Mesenchymal stem cell (in vitro differentiated cells and primary cell): ENCODE data around the gene ULBP1.
"Not testable (repeated sequence)": the region's sequence is repeated elsewhere in the genome, so short reads cannot be mapped to it uniquely, and the experiment has no call there.

Source experiments
- DNase-seq: peaks from one replicate; pipeline ENCODE4 v3.0.0-alpha.2; 2013
- H2AFZ ChIP-seq: one replicate; pipeline ENCODE4 v1.6.1; 2013; ENCODE audit warnings: low read depth, mild to moderate bottlenecking, control low read depth, inconsistent platforms, low read length, moderate library complexity
- H2AK5ac ChIP-seq: 2 replicates; pipeline ENCODE4 v1.6.1; 2013; ENCODE audit warnings: low read length, moderate library complexity, mild to moderate bottlenecking, inconsistent platforms; ENCODE audit not compliant: severe bottlenecking
- H2BK120ac ChIP-seq: one replicate; pipeline ENCODE4 v1.6.1; 2013; ENCODE audit warnings: low read depth, mild to moderate bottlenecking, inconsistent platforms, low read length, moderate library complexity
- H2BK12ac ChIP-seq, 2 experiments: one replicate each; pipeline ENCODE4 v1.6.1; 2013; ENCODE audit warnings: inconsistent platforms in 2 of 2, low read length in 2 of 2, mild to moderate bottlenecking in 2 of 2, moderate library complexity in 2 of 2, control low read depth in 1 of 2
- H2BK15ac ChIP-seq: one replicate; pipeline ENCODE4 v1.6.1; 2013; ENCODE audit warnings: mild to moderate bottlenecking, low read depth, inconsistent platforms; ENCODE audit not compliant: poor library complexity, severe bottlenecking
- H2BK5ac ChIP-seq: 2 replicates; pipeline ENCODE4 v1.6.1; 2013; ENCODE audit warnings: low read depth, mild to moderate bottlenecking, low read length, control low read depth, inconsistent platforms; ENCODE audit not compliant: poor library complexity, severe bottlenecking
- H3K14ac ChIP-seq, 2 experiments: one replicate each; pipeline ENCODE4 v1.6.1; 2013; ENCODE audit warnings: inconsistent platforms in 2 of 2, low read length in 2 of 2, control low read depth in 1 of 2, mild to moderate bottlenecking in 1 of 2, moderate library complexity in 1 of 2
- H3K18ac ChIP-seq, 2 experiments: one replicate each; pipeline ENCODE4 v1.6.1; 2013; ENCODE audit warnings: inconsistent platforms in 2 of 2, low read length in 2 of 2, control low read depth in 1 of 2, low read depth in 1 of 2, mild to moderate bottlenecking in 1 of 2
- H3K23ac ChIP-seq, 2 experiments: one replicate each; pipeline ENCODE4 v1.6.1; 2013; ENCODE audit warnings: inconsistent platforms in 2 of 2, low read length in 2 of 2, mild to moderate bottlenecking in 2 of 2, moderate library complexity in 2 of 2, control low read depth in 1 of 2
- H3K27ac ChIP-seq: 2 replicates; pipeline ENCODE4 v1.5.1; 2013; ENCODE audit warnings: mild to moderate bottlenecking, moderate library complexity, low read length, control low read depth, inconsistent platforms; ENCODE audit not compliant: poor library complexity, severe bottlenecking
- H3K27me3 ChIP-seq, 2 experiments: 2 replicates each; pipeline versions ENCODE4 v1.6.1 to v1.7.0; 2013; ENCODE audit warnings: low read length in 2 of 2, mild to moderate bottlenecking in 2 of 2, moderate library complexity in 2 of 2, control low read depth in 1 of 2, inconsistent platforms in 1 of 2; ENCODE audit not compliant: control insufficient read depth in 1 of 2, insufficient read depth in 1 of 2
- H3K36me3 ChIP-seq, 2 experiments: 2 replicates each; pipeline versions ENCODE4 v1.6.1 to v1.7.0; 2013; ENCODE audit warnings: low read length in 2 of 2, control low read depth in 1 of 2, inconsistent platforms in 1 of 2, low read depth in 1 of 2, mild to moderate bottlenecking in 1 of 2; ENCODE audit not compliant: insufficient read depth in 2 of 2, control insufficient read depth in 1 of 2
- H3K4ac ChIP-seq, 2 experiments: one replicate each; pipeline ENCODE4 v1.6.1; 2013; ENCODE audit warnings: inconsistent platforms in 2 of 2, low read length in 2 of 2, mild to moderate bottlenecking in 2 of 2, moderate library complexity in 2 of 2, control low read depth in 1 of 2, low read depth in 1 of 2
- H3K4me1 ChIP-seq: 2 replicates; pipeline ENCODE4 v1.6.1; 2013; ENCODE audit warnings: low read depth, low read length, control low read depth; ENCODE audit not compliant: control insufficient read depth, insufficient read depth
- H3K4me2 ChIP-seq: 2 replicates; pipeline ENCODE4 v1.6.1; 2013; ENCODE audit warnings: low read length, mild to moderate bottlenecking, inconsistent platforms; ENCODE audit not compliant: poor library complexity, severe bottlenecking
- H3K4me3 ChIP-seq, 2 experiments: 2 replicates each; pipeline versions ENCODE4 v1.5.1 to v1.7.0; 2013; ENCODE audit warnings: low read length in 2 of 2, mild to moderate bottlenecking in 2 of 2, control low read depth in 1 of 2, low read depth in 1 of 2; ENCODE audit not compliant: insufficient read depth in 1 of 2
- H3K79me1 ChIP-seq: replicated peaks from 2 replicates; pipeline ENCODE4 v1.6.1; 2013; ENCODE audit warnings: mild to moderate bottlenecking, control low read depth, low read length, inconsistent platforms; ENCODE audit not compliant: poor library complexity, severe bottlenecking
- H3K9ac ChIP-seq: 2 replicates; pipeline ENCODE4 v1.7.0; 2013; ENCODE audit warnings: mild to moderate bottlenecking, low read length, moderate library complexity
- H3K9me3 ChIP-seq: 2 replicates; pipeline ENCODE4 v1.7.0; 2013; ENCODE audit warnings: mild to moderate bottlenecking, low read length; ENCODE audit not compliant: control insufficient read depth
- H4K8ac ChIP-seq: one replicate; pipeline ENCODE4 v1.6.1; 2013; ENCODE audit warnings: inconsistent platforms, mild to moderate bottlenecking, low read length, moderate library complexity
- H4K91ac ChIP-seq: one replicate; pipeline ENCODE4 v1.6.1; 2013; ENCODE audit warnings: mild to moderate bottlenecking, low read length, inconsistent platforms
- WGBS: methylation state at CpG from one replicate; pipeline ENCODE4 v1.1.7; 2013; ENCODE audit warnings: mixed read lengths; 5-methylcytosine and 5-hydroxymethylcytosine counted together

Gene ULBP1

DNA sequence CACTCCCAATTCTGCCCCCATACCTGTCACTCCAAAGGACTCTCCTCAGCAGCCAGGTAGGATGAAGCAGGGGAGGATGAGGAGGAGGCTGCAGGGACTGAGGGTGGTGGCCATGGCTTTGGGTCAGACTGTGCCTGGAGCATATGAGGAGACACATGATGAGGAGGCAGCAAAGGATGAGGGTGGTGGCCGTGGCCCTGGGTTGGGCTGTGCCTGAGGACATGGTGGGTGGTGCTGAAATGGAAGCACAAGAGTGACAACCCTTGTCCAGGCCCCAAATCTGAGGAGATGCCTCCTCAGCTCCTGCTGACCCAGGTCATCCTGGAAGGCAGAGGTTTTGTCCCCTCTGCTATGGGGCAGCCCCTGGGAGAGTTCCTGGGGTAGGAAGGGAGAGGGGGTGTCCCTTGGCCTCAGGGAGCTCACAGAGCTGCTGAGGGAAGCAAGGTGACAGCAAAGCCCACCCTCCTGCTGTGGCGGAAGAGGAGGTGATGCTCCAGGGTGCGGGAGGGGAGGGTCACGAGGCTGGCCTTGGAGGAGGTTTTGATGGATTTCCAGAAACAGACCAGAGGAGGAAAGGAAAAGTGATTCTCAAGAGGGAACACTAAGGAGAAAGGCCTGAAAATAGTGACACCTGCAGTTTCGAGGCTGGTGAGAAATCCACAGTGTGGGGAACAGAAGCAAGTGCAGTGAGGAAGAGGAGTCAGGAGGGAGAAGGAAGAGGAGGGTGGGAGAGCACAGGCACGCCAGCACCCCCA, 45.4 kb upstream of the ULBP1 start:
- no peak overlapping the region for H2BK12ac ChIP-seq
- no peak overlapping the region for H4K8ac ChIP-seq
- no peak overlapping the region for H2BK5ac ChIP-seq
- no peak overlapping the region for H3K4me3 ChIP-seq
- no peak overlapping the region for H3K27ac ChIP-seq
- no peak overlapping the region for H2AK5ac ChIP-seq
- H2AFZ ChIP-seq: no peak overlapping the region
- no peak overlapping the region for H3K4me2 ChIP-seq
- H3K23ac ChIP-seq: no peak overlapping the region
- H3K18ac ChIP-seq: no peak overlapping the region
- no peak overlapping the region for H2BK15ac ChIP-seq
- H3K4me1 ChIP-seq: peaks cover 9% of the 10 kb centered on the region
- H3K79me1 ChIP-seq: no peaks in the 10 kb centered on the region
- no peak overlapping the region for H3K9ac ChIP-seq
- no peak overlapping the region for H3K14ac ChIP-seq
- H3K4ac ChIP-seq: no peak overlapping the region
- DNase-seq: no peak
- no peak overlapping the region for H2BK120ac ChIP-seq
- H3K27me3 ChIP-seq: peaks cover 0 to 52% of the 10 kb centered on the region in 2 experiments
- peaks cover 0 to 4% of the 10 kb centered on the region in 2 experiments for H3K36me3 ChIP-seq
- H4K91ac ChIP-seq: no peak overlapping the region
- no peaks in the 10 kb centered on the region for H3K9me3 ChIP-seq
- WGBS: 62% methylated on average over 6 of the region's 6 CpGs

GRCh38 chr6:149919126-149919833, 44.5 kb upstream of the ULBP1 start:
- not testable (repeated sequence) for H3K79me1 ChIP-seq, DNase-seq, H2BK15ac ChIP-seq, H3K4me3 ChIP-seq, H3K23ac ChIP-seq, H3K9me3 ChIP-seq, H3K18ac ChIP-seq, H4K8ac ChIP-seq, H3K27ac ChIP-seq, H2BK5ac ChIP-seq, H2BK120ac ChIP-seq, H2AFZ ChIP-seq, H3K4me2 ChIP-seq, H4K91ac ChIP-seq, H3K4ac ChIP-seq, H3K9ac ChIP-seq, H2AK5ac ChIP-seq, H2BK12ac ChIP-seq, H3K36me3 ChIP-seq, H3K14ac ChIP-seq
- 87% methylated on average over 7 of the region's 11 CpGs for WGBS
- Histone ChIP-seq H3K4me1 (peaks cover 13% of the 10 kb centered on the region), H3K27me3 (peaks cover 0 to 43% of the 10 kb centered on the region in 2 experiments)

GRCh38 chr6:149919834-149920225, 43.9 kb upstream of the ULBP1 start:
- no peak for DNase-seq
- Histone ChIP-seq H3K9ac (no peak overlapping the region), H2BK5ac (no peak overlapping the region), H2BK120ac (no peak overlapping the region), H3K4me2 (no peak overlapping the region), H3K14ac (no peak overlapping the region), H3K4ac (no peak overlapping the region), H2AFZ (no peak overlapping the region), H2AK5ac (no peak overlapping the region), H3K27ac (no peak overlapping the region), H3K18ac (no peak overlapping the region), H2BK12ac (no peak overlapping the region), H3K23ac (no peak overlapping the region), H3K4me1 (peaks cover 13% of the 10 kb centered on the region), H2BK15ac (no peak overlapping the region), H3K9me3 (no peaks in the 10 kb centered on the region), H3K79me1 (no peaks in the 10 kb centered on the region), H4K91ac (no peak overlapping the region), H3K27me3 (peaks cover 0 to 43% of the 10 kb centered on the region in 2 experiments), H4K8ac (no peak overlapping the region), H3K4me3 (no peak overlapping the region), H3K36me3 (peaks cover 0 to 4% of the 10 kb centered on the region in 2 experiments)
- 69% methylated on average over 4 of the region's 4 CpGs for WGBS

GRCh38 chr6:149921361-149921760, 42.4 kb upstream of the ULBP1 start:
- 90% methylated on average over 6 of the region's 6 CpGs for WGBS
- Histone ChIP-seq H3K23ac (no peak overlapping the region), H3K4me1 (peaks cover 23% of the 10 kb centered on the region), H4K8ac (no peak overlapping the region), H3K4ac (no peak overlapping the region), H3K9me3 (no peaks in the 10 kb centered on the region), H2BK15ac (no peak overlapping the region), H3K4me2 (no peak overlapping the region), H2AK5ac (no peak overlapping the region), H3K18ac (no peak overlapping the region), H3K9ac (no peak overlapping the region), H2AFZ (no peak overlapping the region), H2BK120ac (no peak overlapping the region), H4K91ac (no peak overlapping the region), H3K79me1 (no peaks in the 10 kb centered on the region), H2BK12ac (no peak overlapping the region), H3K14ac (no peak overlapping the region), H3K27me3 (peaks cover 0 to 43% of the 10 kb centered on the region in 2 experiments), H3K36me3 (peaks cover 0 to 4% of the 10 kb centered on the region in 2 experiments), H3K4me3 (no peak overlapping the region), H3K27ac (no peak overlapping the region), H2BK5ac (no peak overlapping the region)
- no peak for DNase-seq
